HG03432 (cell line): ENCODE data around the gene ITIH3.

Experiments
- ATAC-seq: cut with Tn5 transposase; IDR thresholded peaks from one replicate; pipeline ENCODE4 v1.9.1; 2021; ENCODE audit warnings: mild to moderate bottlenecking, moderate library complexity; ENCODE audit not compliant: unreplicated experiment

ITIH3 gene

GRCh38 chr3:52842424-52842823 lies 47.8 kb downstream of the ITIH3 start:
- no peak for ATAC-seq

DNA sequence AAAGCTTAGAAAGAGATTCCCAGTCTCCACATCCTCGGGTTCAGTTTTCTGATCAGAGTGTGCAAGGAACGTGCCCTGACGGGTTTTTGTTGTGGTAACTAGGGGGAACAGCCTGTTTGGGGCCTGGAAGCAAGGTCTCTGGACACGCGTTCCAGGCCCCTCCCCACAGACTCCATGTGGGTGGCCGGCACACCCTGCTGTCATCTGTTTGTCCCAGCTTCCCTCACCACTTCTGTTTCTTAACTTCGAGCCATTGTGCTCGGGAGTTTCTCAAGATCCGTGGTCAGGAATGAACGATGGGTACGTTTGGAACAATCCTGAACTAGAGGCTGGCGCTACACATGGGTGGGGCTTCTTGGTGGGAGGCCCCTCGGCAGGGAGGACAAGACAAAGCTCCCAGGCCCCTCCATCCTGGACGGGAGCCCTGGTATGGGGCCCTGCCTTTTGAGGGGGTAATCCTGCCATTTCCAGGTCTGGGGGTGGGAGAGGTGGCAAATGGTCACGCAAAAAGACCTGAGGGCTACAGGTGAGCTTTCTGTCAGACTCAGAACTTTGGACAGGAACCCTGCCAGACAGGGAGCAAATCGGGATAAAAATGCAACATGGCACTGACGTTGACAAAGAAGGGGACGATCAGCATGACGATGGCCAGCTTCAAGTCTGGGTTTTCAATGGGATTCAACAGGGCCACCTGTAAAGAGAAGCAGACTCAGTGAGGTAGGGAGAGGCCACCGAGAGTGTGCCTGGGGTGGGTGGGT lies 48.7 kb downstream of the ITIH3 start:
- no peak for ATAC-seq

DNA sequence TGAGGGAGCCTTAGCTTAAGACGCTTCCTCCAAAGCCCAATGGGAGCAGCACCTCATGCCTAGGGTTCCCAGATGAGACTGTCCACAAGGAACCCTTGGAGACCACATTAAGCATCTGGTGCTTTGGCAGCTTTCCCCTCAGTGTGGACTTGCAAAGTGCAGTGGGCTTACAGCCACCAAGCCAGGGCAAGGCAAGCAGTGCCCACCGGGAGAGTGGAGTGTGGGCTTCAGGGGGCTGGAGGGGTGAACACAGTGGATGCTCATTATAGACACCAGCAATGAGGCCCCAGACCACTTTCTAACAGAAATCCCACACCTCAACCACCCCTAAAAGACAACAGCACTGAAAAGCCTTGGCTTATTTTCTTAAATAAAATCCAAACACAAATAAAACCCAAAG lies 49.3 kb downstream of the ITIH3 start:
- no peak for ATAC-seq

DNA sequence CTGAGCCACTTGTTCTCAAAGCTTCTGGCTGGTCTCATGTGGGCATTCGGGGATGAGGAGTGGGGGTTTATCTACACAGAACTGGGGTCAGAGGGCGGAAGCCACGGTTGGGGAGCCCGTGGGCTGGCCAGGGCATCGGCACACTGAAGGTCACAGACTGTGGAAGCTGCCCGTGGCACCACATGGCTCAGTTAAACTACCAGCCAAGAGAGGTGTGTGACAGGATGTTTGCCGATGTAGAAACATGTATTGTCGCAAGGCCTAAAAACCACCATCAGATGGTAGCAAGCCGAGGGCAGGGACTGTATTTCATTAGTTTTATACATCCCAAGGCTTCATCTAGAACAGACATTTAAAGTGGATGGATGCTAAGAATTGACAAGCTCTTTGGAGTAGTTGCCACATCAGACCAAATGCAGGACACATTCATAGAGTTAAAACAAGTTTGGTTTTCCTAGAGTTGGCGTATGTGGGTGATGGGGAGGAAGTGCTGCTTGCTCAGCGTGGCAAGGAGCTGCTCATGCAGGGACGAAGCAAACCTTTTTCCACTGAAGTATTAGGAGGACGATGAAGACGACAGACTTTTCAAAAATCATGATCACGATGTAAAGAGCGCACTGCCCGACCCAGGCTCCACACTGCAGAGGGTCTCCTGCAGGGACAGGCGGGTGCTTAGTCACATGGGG lies 49.8 kb downstream of the ITIH3 start:
- no peak for ATAC-seq

DNA sequence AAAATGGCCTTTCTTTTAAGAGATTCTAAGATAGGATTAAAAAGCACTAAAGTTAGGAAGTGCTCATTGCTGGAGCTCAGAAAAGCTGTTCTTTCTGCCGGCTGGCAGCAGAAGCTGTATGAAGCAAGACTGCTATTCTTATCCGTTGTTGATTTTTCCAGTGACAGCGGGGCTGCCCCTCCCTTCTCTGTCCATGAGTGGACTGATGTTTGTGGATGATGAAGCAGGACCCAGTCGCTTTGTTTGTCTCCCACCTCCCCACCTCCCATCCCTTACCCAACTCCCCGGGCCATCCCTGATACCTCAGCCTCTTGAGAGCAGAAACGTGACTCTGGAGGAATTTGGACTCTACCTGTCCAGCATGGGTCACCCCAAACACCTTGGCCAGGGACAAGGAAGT lies 50.6 kb downstream of the ITIH3 start:
- ATAC-seq: no peak

- ATAC-seq: no peak
Observed at GRCh38 chr3:52845691-52846431, 51.3 kb downstream of the ITIH3 start.

DNA sequence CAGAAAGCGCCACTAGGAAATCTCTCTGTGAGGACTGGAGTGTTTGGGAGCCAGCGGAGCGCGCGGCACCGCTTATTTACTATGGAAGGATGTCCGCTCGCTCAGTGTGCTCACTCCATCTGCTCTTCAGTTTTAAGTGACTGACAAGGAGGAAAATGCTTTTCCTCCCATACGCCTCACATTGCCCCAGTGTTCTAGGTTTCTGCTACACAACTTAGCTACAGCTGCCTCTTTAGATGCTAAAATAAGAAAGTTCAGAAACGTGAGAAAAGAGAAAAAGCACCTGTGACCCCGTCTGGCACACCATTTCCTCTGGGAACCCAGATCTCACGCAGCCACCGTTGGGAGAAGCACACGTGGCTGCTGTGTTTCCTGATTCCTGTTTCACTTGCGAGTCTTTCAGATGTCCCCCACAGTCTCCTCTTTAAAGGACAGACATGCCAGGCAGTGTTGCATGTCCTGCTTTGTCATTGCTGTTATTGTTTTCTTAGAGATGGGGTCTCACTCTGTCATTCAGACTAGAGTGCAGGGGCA lies 51.9 kb downstream of the ITIH3 start:
- ATAC-seq: no peak

GRCh38 chr3:52847241-52847640 lies 52.6 kb downstream of the ITIH3 start:
- ATAC-seq: no peak

- no peak for ATAC-seq
Observed at GRCh38 chr3:52847726-52848125, 53.1 kb downstream of the ITIH3 start.

- ATAC-seq: no peak
Observed at GRCh38 chr3:52848617-52849016, 54.0 kb downstream of the ITIH3 start.

DNA sequence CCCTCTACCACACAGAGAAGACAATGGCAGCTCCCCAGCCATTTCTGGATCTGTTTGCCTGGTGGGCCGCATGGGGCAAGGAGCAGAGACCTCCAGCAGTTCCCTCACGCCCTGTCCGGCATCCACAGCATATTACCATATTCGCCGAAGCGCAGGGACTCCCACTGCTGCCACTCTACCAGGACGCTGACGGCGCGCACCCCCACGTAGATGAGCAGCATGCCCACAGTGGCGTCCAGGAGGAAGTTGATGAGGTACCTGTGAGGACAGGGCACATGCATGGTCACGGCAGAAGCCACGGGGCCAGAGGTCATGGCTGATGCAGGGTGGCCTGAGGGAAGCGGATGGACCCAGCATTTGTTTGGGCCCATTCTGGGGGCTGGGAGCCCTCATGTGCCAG lies 55.1 kb downstream of the ITIH3 start:
- no peak for ATAC-seq

- ATAC-seq: no peak
Observed at GRCh38 chr3:52851348-52851747, 56.8 kb downstream of the ITIH3 start.

DNA sequence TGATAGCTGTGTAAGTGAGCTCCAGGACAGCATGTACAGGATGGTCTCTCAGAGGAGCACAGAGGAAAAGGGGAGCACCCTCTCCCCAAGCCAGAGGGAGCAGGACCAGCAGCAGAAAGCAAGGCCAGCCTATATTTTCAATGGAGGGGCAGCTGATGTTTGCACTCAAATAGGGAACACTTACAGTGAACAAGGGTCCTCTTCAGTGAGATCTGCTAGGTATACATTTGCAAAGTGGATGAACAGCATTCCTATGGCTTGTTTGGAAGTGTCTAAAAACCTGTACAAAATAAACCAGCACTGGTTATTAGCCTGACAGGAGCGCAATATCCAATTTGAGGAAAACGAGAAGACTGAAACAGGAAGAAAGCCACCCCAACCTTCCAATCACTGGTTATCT lies 57.8 kb downstream of the ITIH3 start:
- ATAC-seq: no peak

DNA sequence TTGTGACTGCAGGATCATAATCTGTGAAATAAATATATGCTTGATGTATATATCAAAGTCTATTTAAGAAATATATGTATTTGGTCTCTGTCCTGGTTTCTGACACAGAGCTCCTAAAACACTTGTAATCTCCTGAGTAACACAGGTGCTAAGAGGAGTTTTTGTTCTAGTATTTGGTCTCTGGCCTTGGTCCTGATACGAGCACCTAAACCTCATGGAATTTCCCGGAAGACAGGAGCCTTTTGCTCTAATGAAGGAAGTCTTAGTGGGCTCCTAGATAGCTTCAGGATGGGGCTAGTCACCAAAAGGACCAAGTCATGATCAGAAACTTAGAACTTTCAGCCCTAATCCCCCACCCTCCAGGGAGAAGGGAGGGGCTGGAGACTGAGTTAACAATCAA lies 59.4 kb downstream of the ITIH3 start:
- ATAC-seq: no peak

DNA sequence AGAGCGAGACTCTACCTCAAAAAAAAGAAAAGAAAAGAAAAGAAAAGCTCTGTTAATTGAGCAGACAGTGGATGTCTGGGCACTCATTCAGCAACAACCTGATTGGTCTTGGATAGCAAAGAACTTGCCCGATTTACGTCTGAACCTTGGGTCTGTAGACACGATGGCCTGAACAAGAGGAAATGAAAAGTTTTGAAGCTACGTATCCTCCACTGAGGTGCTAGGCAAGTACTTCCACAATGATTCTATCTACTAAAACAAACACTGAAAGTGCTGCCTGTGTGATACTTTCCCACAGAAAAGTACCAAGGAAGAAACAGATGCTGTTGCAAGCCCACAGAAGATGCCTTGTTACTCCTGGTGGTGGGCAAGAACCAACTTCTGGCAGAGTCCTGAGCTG lies 62.1 kb downstream of the ITIH3 start:
- peak; percentile 65 for ATAC-seq

- no peak for ATAC-seq
Observed at GRCh38 chr3:52857133-52857532, 62.5 kb downstream of the ITIH3 start.

DNA sequence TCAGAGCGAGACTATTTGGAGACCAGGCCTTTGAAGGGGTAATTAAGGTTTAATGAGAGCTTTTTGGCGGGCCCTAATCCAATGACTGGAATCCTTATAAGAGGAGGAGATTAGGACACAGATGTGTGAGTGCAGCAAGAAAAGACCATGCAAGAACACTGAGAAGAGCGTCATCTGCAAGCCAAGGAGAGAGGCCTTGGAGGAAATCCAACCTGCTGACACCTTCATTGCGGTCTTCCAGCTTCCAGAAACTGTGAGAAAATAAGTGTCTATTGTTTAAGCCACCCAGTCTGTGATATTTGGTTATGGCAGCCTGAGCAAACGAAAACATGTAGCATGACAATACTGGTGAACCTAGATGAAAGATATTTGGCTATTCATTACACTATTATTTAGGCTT lies 63.3 kb downstream of the ITIH3 start:
- ATAC-seq: no peak
